ENCODE data around the gene GNS. TPM values are rescaled to one million over a fixed set of nuclear protein-coding genes. Genes with fewer than 3 reads are reported as not detected.

GNS gene
- total RNA-seq, 1 donor from 2014 or later, result 135 TPM

DNA sequence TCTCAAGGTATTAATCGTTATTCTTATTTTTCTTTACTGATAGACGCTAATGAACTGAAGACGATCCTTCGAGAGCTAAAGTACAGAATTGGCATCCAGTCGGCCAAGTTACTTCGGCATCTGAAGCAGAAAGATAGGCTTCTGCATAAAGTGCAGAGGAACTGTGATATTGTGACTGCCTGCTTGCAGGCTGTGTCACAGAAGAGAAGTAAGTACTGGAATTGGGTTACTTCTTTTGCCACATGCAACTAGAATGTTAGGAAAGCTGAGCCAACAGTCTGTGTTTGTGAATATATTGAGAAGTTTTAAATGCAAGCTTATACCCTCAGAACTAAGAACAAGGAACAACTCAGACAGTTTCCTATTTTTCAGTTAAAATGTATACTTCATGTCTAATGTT, 26.6 kb upstream of the GNS start:
- no peak for TF ChIP-seq CTCF (IDR thresholded peaks at IDR 0.05)
- no peak overlapping the region for H3K4me3 Mint-ChIP-seq (ENCODE audit: unreplicated experiment)
- no peaks in the 10 kb centered on the region for H3K36me3 Mint-ChIP-seq (ENCODE audit: low read depth)
- peaks cover 34% of the 10 kb centered on the region for H3K27me3 Mint-ChIP-seq (ENCODE audit: low read depth)
- DNase-seq (ENCODE audit: low spot score), result no peak
- H3K9me3 Mint-ChIP-seq (ENCODE audit: low read depth), result no peaks in the 10 kb centered on the region
- H3K27ac Mint-ChIP-seq (ENCODE audit: unreplicated experiment), result no peak overlapping the region
- peaks cover 10% of the 10 kb centered on the region for H3K4me1 Mint-ChIP-seq (ENCODE audit: low read depth)

- Mint-ChIP-seq H3K4me3 (ENCODE audit: unreplicated experiment) (no peak overlapping the region), H3K36me3 (ENCODE audit: low read depth) (peaks cover 3% of the 10 kb centered on the region), H3K27ac (ENCODE audit: unreplicated experiment) (no peak overlapping the region), H3K4me1 (ENCODE audit: low read depth) (peaks cover 14% of the 10 kb centered on the region), H3K27me3 (ENCODE audit: low read depth) (peaks cover 49% of the 10 kb centered on the region), H3K9me3 (ENCODE audit: low read depth) (peaks cover 7% of the 10 kb centered on the region)
- no peak for DNase-seq (ENCODE audit: low spot score)
- no peak for TF ChIP-seq CTCF (IDR thresholded peaks at IDR 0.05)
These were observed 23.1 kb upstream of the GNS start for GRCh38 chr12:64782191-64782876.

- no peak for TF ChIP-seq CTCF (IDR thresholded peaks at IDR 0.05)
- DNase-seq (ENCODE audit: low spot score), result no peak
- H3K4me3 Mint-ChIP-seq (ENCODE audit: unreplicated experiment), result peak overlapping the region; percentile 65
- H3K36me3 Mint-ChIP-seq (ENCODE audit: low read depth), result peaks cover 5% of the 10 kb centered on the region
- H3K27me3 Mint-ChIP-seq (ENCODE audit: low read depth), result peaks cover 53% of the 10 kb centered on the region
- no peak overlapping the region for H3K27ac Mint-ChIP-seq (ENCODE audit: unreplicated experiment)
- peaks cover 14% of the 10 kb centered on the region for H3K4me1 Mint-ChIP-seq (ENCODE audit: low read depth)
- peaks cover 15% of the 10 kb centered on the region for H3K9me3 Mint-ChIP-seq (ENCODE audit: low read depth)
These were observed 22.3 kb upstream of the GNS start for GRCh38 chr12:64781280-64782190.

- TF ChIP-seq CTCF (IDR thresholded peaks at IDR 0.05), result no peak
- Mint-ChIP-seq H3K4me1 (ENCODE audit: low read depth) (peaks cover 14% of the 10 kb centered on the region), H3K27ac (ENCODE audit: unreplicated experiment) (no peak overlapping the region), H3K27me3 (ENCODE audit: low read depth) (peaks cover 57% of the 10 kb centered on the region), H3K36me3 (ENCODE audit: low read depth) (peaks cover 9% of the 10 kb centered on the region), H3K9me3 (ENCODE audit: low read depth) (peaks cover 23% of the 10 kb centered on the region), H3K4me3 (ENCODE audit: unreplicated experiment) (peak overlapping the region; percentile 55)
- no peak for DNase-seq (ENCODE audit: low spot score)
These were observed 21.5 kb upstream of the GNS start for GRCh38 chr12:64780531-64781279.

DNA sequence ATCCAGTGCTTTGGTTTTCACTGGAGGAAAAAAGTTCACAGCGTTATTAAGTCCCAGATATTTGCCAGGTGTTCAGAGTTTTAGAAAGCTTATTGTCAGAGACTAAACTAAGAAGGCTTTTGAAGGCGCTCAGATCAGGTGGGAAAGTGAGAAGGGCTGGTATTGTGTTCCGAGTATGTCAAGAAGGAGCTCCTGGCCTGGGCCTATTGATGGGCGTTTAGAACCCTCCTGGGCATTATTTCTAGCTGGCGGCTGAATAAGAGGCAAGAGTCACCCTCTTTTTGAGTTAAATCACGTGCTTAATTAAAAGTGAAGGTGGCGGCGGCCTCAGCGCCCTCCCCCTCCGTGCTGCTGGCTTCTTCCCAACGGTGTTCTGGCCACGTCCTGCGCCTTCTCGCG, 20.9 kb upstream of the GNS start:
- peaks cover 56% of the 10 kb centered on the region for H3K27me3 Mint-ChIP-seq (ENCODE audit: low read depth)
- peaks cover 12% of the 10 kb centered on the region for H3K36me3 Mint-ChIP-seq (ENCODE audit: low read depth)
- H3K9me3 Mint-ChIP-seq (ENCODE audit: low read depth), result peaks cover 29% of the 10 kb centered on the region
- H3K4me3 Mint-ChIP-seq (ENCODE audit: unreplicated experiment), result peak overlapping the region; percentile 55
- DNase-seq (ENCODE audit: low spot score), result no peak
- no peak for TF ChIP-seq CTCF (IDR thresholded peaks at IDR 0.05)
- H3K27ac Mint-ChIP-seq (ENCODE audit: unreplicated experiment), result no peak overlapping the region
- H3K4me1 Mint-ChIP-seq (ENCODE audit: low read depth), result peaks cover 14% of the 10 kb centered on the region

Measured in chondrocyte (in vitro differentiated cells).